GM12878 (cell line): ENCODE measurements around the gene STX10. TPM values are rescaled to one million over a fixed set of nuclear protein-coding genes. Genes with fewer than 3 reads are reported as not detected.

Experiments
- ATAC-seq: fragments of 200-7000 bp; cut with Tn5 transposase; 3 replicates; pipeline ENCODE4 v1.9.1; 2020; ENCODE audit warnings: mild to moderate bottlenecking, moderate library complexity
- BruUV-seq: library from RNA; stranded (reverse); fragments of 400-500 nt; replicated peaks from 2 replicates; lab custom pipeline; 2021; lab: Mats Ljungman, UMichigan
- CTCF ChIA-PET: fragments of 300-600 bp; sonication (Branson Sonifier 250); formaldehyde crosslinking; extraction: SDS; loops from one replicate; lab custom pipeline; 2021; ENCODE audit warnings: inconsistent platforms; lab: Yijun Ruan, JAX
- POLR2A ChIA-PET: fragments of 350-600 bp; formaldehyde crosslinking; extraction: SDS; loops from one replicate; lab custom pipeline; 2021; ENCODE audit warnings: inconsistent platforms; lab: Charles Lee
- RAD21 ChIA-PET: fragments of 300-600 bp; sonication (Branson Sonifier 250); formaldehyde crosslinking; loops from one replicate; lab custom pipeline; 2023; ENCODE audit warnings: antibody characterized with exemption; ENCODE audit not compliant: unreplicated experiment; lab: Charles Lee
- SMC1A ChIA-PET: fragments of 300-600 bp; sonication (Branson Sonifier 250); formaldehyde crosslinking; loops from one replicate; lab custom pipeline; 2023; ENCODE audit not compliant: unreplicated experiment, uncharacterized antibody; lab: Charles Lee
- DNase-seq: peaks from one replicate; pipeline ENCODE4 v3.0.0-alpha.2; 2011; ENCODE audit warnings: low read depth, low spot score
- FAIRE-seq: peaks from 3 replicates; lab custom pipeline; 2011; peaks lifted over from hg19 to GRCh38; lab: Jason Lieb, UNC
- H2AFZ ChIP-seq: 2 replicates; pipeline ENCODE4 v1.6.0; 2011; ENCODE audit warnings: low read depth, low read length, control low read depth; ENCODE audit not compliant: control insufficient read depth
- H3K27ac ChIP-seq: 2 replicates; pipeline ENCODE4 v1.5.1; 2011; ENCODE audit warnings: control low read depth; ENCODE audit not compliant: control insufficient read depth, insufficient read depth
- H3K27me3 ChIP-seq, 2 experiments: replicated peaks in 1 of 2; 2 replicates each; pipeline versions ENCODE4 v1.6.0 to v1.6.1; 2011; ENCODE audit warnings: low read length in 1 of 2; ENCODE audit not compliant: control insufficient read depth in 2 of 2, insufficient read depth in 2 of 2
- H3K36me3 ChIP-seq, 2 experiments: 2 replicates each; pipeline ENCODE4 v1.5.1; 2011; ENCODE audit warnings: low read length in 1 of 2; ENCODE audit not compliant: control insufficient read depth in 2 of 2, insufficient read depth in 2 of 2
- H3K4me1 ChIP-seq: 2 replicates; pipeline ENCODE4 v1.6.1; 2011; ENCODE audit warnings: mild to moderate bottlenecking, low read length, moderate library complexity, mixed read lengths; ENCODE audit not compliant: control insufficient read depth, insufficient read depth
- H3K4me2 ChIP-seq: 2 replicates; pipeline ENCODE4 v1.6.0; 2011; ENCODE audit warnings: control low read depth; ENCODE audit not compliant: control insufficient read depth, insufficient read depth
- H3K4me3 ChIP-seq: fragments of 200-600 bp; sonication (generic); 2 replicates; pipeline ENCODE4 v1.5.1; 2016
- H3K79me2 ChIP-seq: 2 replicates; pipeline ENCODE4 v1.6.0; 2011; ENCODE audit warnings: low read length; ENCODE audit not compliant: control insufficient read depth, insufficient read depth
- H3K9ac ChIP-seq: 2 replicates; pipeline ENCODE4 v1.8.0; 2011; ENCODE audit warnings: low read length, control low read depth, mixed read lengths; ENCODE audit not compliant: control insufficient read depth, insufficient read depth
- H3K9me3 ChIP-seq: replicated peaks from 3 replicates; pipeline ENCODE4 v1.5.1; 2011; ENCODE audit warnings: mild to moderate bottlenecking, low read length; ENCODE audit not compliant: control insufficient read depth, insufficient read depth
- H4K20me1 ChIP-seq: 2 replicates; pipeline ENCODE4 v1.6.0; 2011; ENCODE audit not compliant: control insufficient read depth, insufficient read depth
- E2F4 ChIP-seq: IDR thresholded peaks from 2 replicates; pipeline ENCODE4 v1.6.1; 2012; ENCODE audit warnings: low read depth, low read length, improper control_type of control experiment
- EED ChIP-seq: sonication (generic); IDR thresholded peaks from 2 replicates; pipeline ENCODE4 v1.6.1; 2016; ENCODE audit warnings: antibody characterized with exemption, low read depth
- KLF5 ChIP-seq: fragments of 450-650 bp; IDR thresholded peaks from 2 replicates; pipeline ENCODE4 v1.6.1; 2014; ENCODE audit warnings: mild to moderate bottlenecking; ENCODE audit not compliant: partially characterized antibody
- WGBS: methylation state at CpG from one replicate; pipeline ENCODE4 v1.1.6; 2016; ENCODE audit warnings: low lambda C conversion rate; ENCODE audit not compliant: insufficient replicate concordance, insufficient coverage; ENCODE audit errors: missing lambda C conversion rate; 5-methylcytosine and 5-hydroxymethylcytosine counted together
- in situ Hi-C: fragments of 300-500 bp; cut with MboI; formaldehyde crosslinking; loops from 9 replicates; pipeline ENCODE4 v1.14.3; 2018; ENCODE audit warnings: mixed read lengths
- intact Hi-C: fragments of 100-400 bp; cut with micrococcal nuclease; formaldehyde crosslinking; loops from one replicate; pipeline ENCODE4 v1.14.2; 2022; ENCODE audit not compliant: unreplicated experiment
- polyA plus RNA-seq, 11 experiments: library from polyadenylated mRNA; depleted of rRNA in 4 of 11; unstranded in 6 of 11; stranded (reverse) in 5 of 11; fragments of >200 nt; fragmentation: Nextera tagmentation in 4 of 11; fragmentation: Illumina TruSeq in 1 of 11; extraction: Ambion mirVana in 4 of 11; extraction: Trizol in 1 of 11; gene quantifications; 1 replicate in 1 of 11; 2 replicates in 10 of 11; pipeline versions ENCODE4 v1.2.1 to v1.2.3, GENCODE V29; 2011 to 2016; ENCODE audit warnings: inconsistent platforms in 2 of 11, missing spikeins in 2 of 11, low read depth in 1 of 11
- total RNA-seq, 4 experiments: library from RNA; depleted of rRNA in 3 of 4; stranded (reverse); fragments of >200 nt in 3 of 4; fragmentation: Illumina TruSeq in 1 of 4; extraction: Trizol in 1 of 4; gene quantifications; 2 replicates each; pipeline versions ENCODE4 v1.2.1 to v1.2.3, GENCODE V29; 2013 to 2021
- TF ChIP-seq, protein P1 (sequence below): IDR thresholded peaks from 2 replicates; pipeline ENCODE4 v1.6.1; 2012; ENCODE audit warnings: low read length, inconsistent platforms

STX10 gene
- total and polyA plus RNA-seq, 10 of the 15 experiments (the other 5 are each of a cell fraction or from before 2014, with no cell fraction given) = 0.56 to 76.1 (median 47.6) TPM

- H3K9ac ChIP-seq = no peak overlapping the region
- ChIA-PET POLR2A (interaction anchor here (0.6 kb wide), 1 partner anchor 33 kb away, joined by 3 read pairs; no protein-coding TSS in a partner anchor), SMC1A (no interaction called here), CTCF (no interaction called here), RAD21 (no interaction called here)
- no peaks in the 10 kb centered on the region for H3K79me2 ChIP-seq
- no TSS peak for BruUV-seq
- H3K27me3 ChIP-seq = no peaks in the 10 kb centered on the region
- intact Hi-C loops (no loop called here), in situ Hi-C loops (loop anchor here (25.0 kb wide), 1 partner anchor 1585 kb away; the partner anchor contains the start of genes ACP5 and ZNF627)
- peaks cover 24% of the 10 kb centered on the region for H3K4me1 ChIP-seq
- no peak for FAIRE-seq
- no peak overlapping the region for H3K27ac ChIP-seq
- DNase-seq = no peak
- H3K4me2 ChIP-seq = no peak overlapping the region; the same call in 1 of the 2 replicates
- 22% methylated on average over 17 of the region's 18 CpGs for whole genome bisulfite sequencing
- no peaks in the 10 kb centered on the region for H3K36me3 ChIP-seq
- no peak overlapping the region for H3K4me3 ChIP-seq
- H4K20me1 ChIP-seq = no peaks in the 10 kb centered on the region
- no peak for ATAC-seq
- no peak overlapping the region; the same call in 1 of the 2 replicates for H2AFZ ChIP-seq
- 0 out of 2 replicates have a peak, but pooled peaks have one; percentile 14 for TF ChIP-seq EED
- no peak for TF ChIP-seq KLF5
- TF ChIP-seq E2F4 = no peak
- TF ChIP-seq, protein P1, sequence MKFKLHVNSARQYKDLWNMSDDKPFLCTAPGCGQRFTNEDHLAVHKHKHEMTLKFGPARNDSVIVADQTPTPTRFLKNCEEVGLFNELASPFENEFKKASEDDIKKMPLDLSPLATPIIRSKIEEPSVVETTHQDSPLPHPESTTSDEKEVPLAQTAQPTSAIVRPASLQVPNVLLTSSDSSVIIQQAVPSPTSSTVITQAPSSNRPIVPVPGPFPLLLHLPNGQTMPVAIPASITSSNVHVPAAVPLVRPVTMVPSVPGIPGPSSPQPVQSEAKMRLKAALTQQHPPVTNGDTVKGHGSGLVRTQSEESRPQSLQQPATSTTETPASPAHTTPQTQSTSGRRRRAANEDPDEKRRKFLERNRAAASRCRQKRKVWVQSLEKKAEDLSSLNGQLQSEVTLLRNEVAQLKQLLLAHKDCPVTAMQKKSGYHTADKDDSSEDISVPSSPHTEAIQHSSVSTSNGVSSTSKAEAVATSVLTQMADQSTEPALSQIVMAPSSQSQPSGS = no peak
- H3K9me3 ChIP-seq = no peaks in the 10 kb centered on the region
Measured at GRCh38 chr19:13172346-13173138, 22.4 kb upstream of the STX10 start.
